AG04449 (cell line): Measurements from ENCODE around the gene TCF23.
"Not testable (repeated sequence)": the region's sequence is repeated elsewhere in the genome, so short reads cannot be mapped to it uniquely, and the experiment has no call there.

Source experiments
- CTCF ChIA-PET: fragments of 350-600 bp; formaldehyde crosslinking; extraction: SDS; loops from one replicate; lab custom pipeline; 2021; ENCODE audit warnings: antibody characterized with exemption; lab: Yijun Ruan, JAX
- POLR2A ChIA-PET: fragments of 400-600, 350-600 bp; formaldehyde crosslinking; extraction: SDS; loops from one replicate; lab custom pipeline; 2020; ENCODE audit warnings: antibody characterized with exemption, inconsistent platforms; lab: Yijun Ruan, JAX
- DNase-seq: peaks from one replicate; pipeline ENCODE4 v3.0.0-alpha.2; 2010; ENCODE audit warnings: low read depth, low spot score
- H3K4me3 ChIP-seq: 2 replicates; pipeline ENCODE4 v1.5.1; 2011; ENCODE audit warnings: low read depth, mild to moderate bottlenecking, control low read depth, low read length
- CTCF ChIP-seq: IDR thresholded peaks from one replicate; pipeline ENCODE4 v1.5.1; 2011; ENCODE audit warnings: mild to moderate bottlenecking, moderate library complexity, low read length, control low read depth, inconsistent platforms; ENCODE audit not compliant: insufficient read depth; ENCODE audit errors: missing control alignments

The TCF23 gene

GRCh38 chr2:27185331-27186026 lies 36.7 kb downstream of the TCF23 start:
- no peak for TF ChIP-seq CTCF
- POLR2A ChIA-PET = interaction anchor here (0.7 kb wide), 1 partner anchor 110 kb away, joined by 3 read pairs; no protein-coding TSS in a partner anchor
- peak; percentile 75 for DNase-seq
- CTCF ChIA-PET = interaction anchor here (0.9 to 10.7 kb wide), 14 partner anchors 9 to 224 kb away, joined by 3 to 217 read pairs (median 5); partner anchors contain the start of gene PREB
- H3K4me3 ChIP-seq = no peak overlapping the region; the same call in 1 of the 2 replicates

DNA sequence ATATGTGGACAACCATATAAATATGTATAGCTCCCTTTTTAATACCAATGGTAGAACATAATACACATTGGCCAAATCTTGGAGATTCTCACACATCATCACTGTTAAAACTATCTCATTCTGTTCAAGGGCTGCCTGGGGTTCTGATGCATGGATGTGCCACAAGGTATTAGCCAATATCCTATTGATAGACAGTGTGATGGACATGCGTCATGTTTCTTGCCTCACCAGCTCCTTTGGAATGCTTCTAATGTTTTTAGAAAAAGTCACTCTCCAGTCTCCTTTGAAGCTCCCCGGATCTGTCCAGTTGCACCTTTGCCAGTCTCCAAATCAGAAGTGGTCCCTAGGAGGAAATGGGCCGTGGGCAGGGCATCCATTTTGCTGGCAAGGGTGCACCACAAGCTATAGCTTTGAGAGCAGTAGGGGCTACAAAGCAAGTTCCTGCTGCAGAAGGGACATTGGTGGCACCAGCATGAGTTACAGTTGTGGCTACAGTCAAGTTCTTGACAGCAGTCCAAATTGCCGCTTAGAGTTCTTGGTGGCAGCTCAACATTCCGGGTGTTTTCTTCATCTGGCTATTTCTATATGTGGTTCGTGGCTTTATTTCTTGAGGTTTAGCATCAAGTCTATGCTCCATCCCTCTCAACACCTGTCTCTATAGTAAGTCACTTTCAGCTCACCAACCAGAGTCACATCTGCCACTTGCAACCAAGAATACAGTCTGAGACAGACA lies 38.0 kb downstream of the TCF23 start:
- no peak overlapping the region for H3K4me3 ChIP-seq
- DNase-seq = no peak
- TF ChIP-seq CTCF = no peak
- ChIA-PET POLR2A (no interaction called here), CTCF (interaction anchor here (0.6 to 10.7 kb wide), 18 partner anchors 8 to 1460 kb away, joined by 3 to 217 read pairs (median 4); partner anchors contain the start of genes ATRAID, CAD, PREB and SLC5A6)

- POLR2A ChIA-PET = no interaction called here
- no peak for TF ChIP-seq CTCF
- DNase-seq = no peak
- CTCF ChIA-PET = interaction anchor here (0.9 to 10.7 kb wide), 4 partner anchors 13 to 97 kb away, joined by 3 to 217 read pairs (median 22); partner anchors contain the start of gene ABHD1
- H3K4me3 ChIP-seq = no peak overlapping the region
These were observed 41.2 kb downstream of the TCF23 start for GRCh38 chr2:27189989-27190388.

- ChIA-PET POLR2A (no interaction called here), CTCF (interaction anchor here (0.5 to 10.7 kb wide), 42 partner anchors 8 to 345 kb away, joined by 3 to 217 read pairs (median 6); partner anchors contain the start of genes ABHD1, CAD, CGREF1 and KHK)
- no peak for DNase-seq
- H3K4me3 ChIP-seq = no peak overlapping the region
- TF ChIP-seq CTCF = peak; percentile 71
These were observed 42.4 kb downstream of the TCF23 start for GRCh38 chr2:27191070-27191829.

DNA sequence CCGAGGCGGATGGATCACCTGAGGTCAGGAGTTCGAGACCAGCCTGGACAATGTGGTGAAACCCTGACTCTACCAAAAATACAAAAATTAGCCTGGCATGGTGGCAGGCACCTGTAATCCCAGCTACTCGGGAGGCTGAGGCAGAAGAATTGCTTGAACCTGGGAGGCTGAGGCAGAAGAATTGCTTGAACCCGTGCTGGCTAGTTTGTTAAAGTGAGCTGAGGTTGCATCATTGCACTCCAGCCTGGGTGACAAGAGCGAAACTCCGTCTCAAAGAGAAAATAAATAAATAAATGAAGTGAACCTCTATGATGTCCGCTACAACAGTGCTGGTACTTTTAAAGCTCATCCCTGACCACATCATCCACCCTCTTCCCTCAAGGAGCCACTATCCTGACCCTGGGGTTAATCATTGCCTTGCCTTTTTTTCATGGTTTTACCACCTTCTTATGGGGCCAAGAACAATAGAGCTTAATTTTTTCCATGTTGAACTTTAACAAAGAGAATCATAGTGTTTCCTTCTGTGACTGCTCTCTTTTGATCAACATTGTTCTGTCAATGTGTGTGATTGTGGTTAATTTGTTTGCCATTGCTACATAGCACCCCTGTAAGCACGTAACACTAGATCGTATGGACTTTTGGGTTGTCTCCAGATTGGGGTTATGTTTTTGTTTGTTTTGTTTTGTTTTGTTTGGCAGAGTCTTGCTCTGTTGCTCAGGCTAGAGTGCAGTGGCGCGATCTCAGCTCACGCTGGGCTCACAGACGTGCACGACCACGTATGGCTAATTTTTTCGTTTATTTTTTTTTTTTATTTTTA lies 45.9 kb downstream of the TCF23 start:
- ChIA-PET POLR2A (interaction anchor here (0.7 kb wide), 1 partner anchor 13 kb away, joined by 3 read pairs; no protein-coding TSS in a partner anchor), CTCF (interaction anchor here (0.5 to 4.7 kb wide), 12 partner anchors 8 to 109 kb away, joined by 3 to 51 read pairs (median 4); partner anchors contain the start of gene PREB)
- DNase-seq = no peak
- no peak overlapping the region for H3K4me3 ChIP-seq
- no peak for TF ChIP-seq CTCF

DNA sequence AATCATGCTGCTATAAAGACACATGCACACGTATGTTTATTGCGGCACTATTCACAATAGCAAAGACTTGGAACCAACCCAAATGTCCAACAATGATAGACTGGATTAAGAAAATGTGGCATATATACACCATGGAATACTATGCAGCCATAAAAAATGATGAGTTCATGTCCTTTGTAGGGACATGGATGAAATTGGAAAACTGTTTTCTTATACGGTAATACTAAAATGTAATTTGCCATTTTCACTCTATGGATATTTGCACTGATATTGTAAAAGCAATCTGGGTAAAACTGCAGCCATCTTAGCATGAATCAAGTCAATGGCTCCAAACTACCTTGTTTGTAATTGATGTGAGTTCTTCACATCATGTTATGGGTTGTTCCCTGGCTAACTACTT lies 47.0 kb downstream of the TCF23 start:
- CTCF ChIA-PET = interaction anchor here (1.4 kb wide), 1 partner anchor 97 kb away, joined by 12 read pairs; no protein-coding TSS in a partner anchor
- H3K4me3 ChIP-seq, POLR2A ChIA-PET, DNase-seq: not testable (repeated sequence)

GRCh38 chr2:27198068-27198467 lies 49.3 kb downstream of the TCF23 start:
- DNase-seq, CTCF ChIA-PET, POLR2A ChIA-PET, H3K4me3 ChIP-seq: not testable (repeated sequence)
